HEK293 (cell line): ENCODE results near the gene CEP43.

Source experiments
- GLIS1 ChIP-seq: fragments of 450-650 bp; formaldehyde crosslinking; IDR thresholded peaks from 2 replicates; pipeline ENCODE4 v1.5.1; 2016; ENCODE audit warnings: missing biosample characterization, missing genetic modification characterization
- HOXA7 ChIP-seq: sonication (generic); formaldehyde crosslinking; IDR thresholded peaks from 2 replicates; pipeline ENCODE4 v1.8.1; 2022; ENCODE audit warnings: missing genetic modification reagents, borderline replicate concordance
- INSM2 ChIP-seq: fragments of 450-650 bp; formaldehyde crosslinking; IDR thresholded peaks from 2 replicates; pipeline ENCODE4 v1.5.1; 2016; ENCODE audit warnings: missing biosample characterization, missing genetic modification characterization
- KLF16 ChIP-seq: fragments of 450-650 bp; formaldehyde crosslinking; IDR thresholded peaks from 2 replicates; pipeline ENCODE4 v1.5.1; 2017; ENCODE audit warnings: missing biosample characterization, missing genetic modification characterization
- PBX3 ChIP-seq: sonication (generic); formaldehyde crosslinking; IDR thresholded peaks from 2 replicates; pipeline ENCODE4 v1.8.1; 2022; ENCODE audit warnings: mild to moderate bottlenecking, moderate library complexity, missing genetic modification reagents
- SALL2 ChIP-seq: fragments of 450-650 bp; formaldehyde crosslinking; IDR thresholded peaks from 2 replicates; pipeline ENCODE4 v1.5.0; 2017; ENCODE audit warnings: missing biosample characterization, mild to moderate bottlenecking, missing genetic modification characterization, borderline replicate concordance
- SCRT1 ChIP-seq: fragments of 450-650 bp; formaldehyde crosslinking; IDR thresholded peaks from 2 replicates; pipeline ENCODE4 v1.5.1; 2016; ENCODE audit warnings: missing biosample characterization, missing genetic modification characterization, borderline replicate concordance
- SETDB1 ChIP-seq: IDR thresholded peaks from one replicate; pipeline ENCODE4 v1.6.1; 2017; ENCODE audit warnings: mild to moderate bottlenecking, low read length, moderate library complexity, mixed read lengths; ENCODE audit not compliant: insufficient read length
- TCF7L2 ChIP-seq: IDR thresholded peaks from 2 replicates; pipeline ENCODE4 v1.6.1; 2011; ENCODE audit warnings: low read depth, mild to moderate bottlenecking, inconsistent platforms, low read length, moderate library complexity, borderline replicate concordance
- YY2 ChIP-seq: fragments of 450-650 bp; formaldehyde crosslinking; IDR thresholded peaks from 2 replicates; pipeline ENCODE4 v1.5.1; 2016; ENCODE audit warnings: missing biosample characterization, missing genetic modification characterization
- ZBTB10 ChIP-seq: fragments of 450-650 bp; formaldehyde crosslinking; IDR thresholded peaks from 2 replicates; pipeline ENCODE4 v1.5.1; 2016; ENCODE audit warnings: missing biosample characterization, missing genetic modification characterization
- ZBTB26 ChIP-seq: fragments of 450-650 bp; formaldehyde crosslinking; optimal IDR thresholded peaks from 2 replicates; pipeline ENCODE3; 2016; ENCODE audit warnings: missing biosample characterization, mild to moderate bottlenecking, missing genetic modification characterization
- ZFP41 ChIP-seq: fragments of 450-650 bp; formaldehyde crosslinking; IDR thresholded peaks from 2 replicates; pipeline ENCODE4 v1.5.1; 2016; ENCODE audit warnings: missing biosample characterization, missing genetic modification characterization, borderline replicate concordance
- ZIC2 ChIP-seq: fragments of 450-650 bp; formaldehyde crosslinking; IDR thresholded peaks from 2 replicates; pipeline ENCODE4 v1.5.1; 2016; ENCODE audit warnings: missing biosample characterization, missing genetic modification characterization
- ZNF140 ChIP-seq: fragments of 450-650 bp; formaldehyde crosslinking; IDR thresholded peaks from 2 replicates; pipeline ENCODE4 v1.5.1; 2016; ENCODE audit warnings: missing biosample characterization, missing genetic modification characterization
- ZNF169 ChIP-seq: fragments of 450-650 bp; formaldehyde crosslinking; IDR thresholded peaks from 2 replicates; pipeline ENCODE4 v1.5.1; 2016; ENCODE audit warnings: missing biosample characterization, missing genetic modification characterization
- ZNF174 ChIP-seq: fragments of 450-650 bp; formaldehyde crosslinking; IDR thresholded peaks from 2 replicates; pipeline ENCODE4 v1.5.0; 2017; ENCODE audit warnings: missing biosample characterization, mild to moderate bottlenecking, missing genetic modification characterization
- ZNF239 ChIP-seq: fragments of 450-650 bp; formaldehyde crosslinking; IDR thresholded peaks from 2 replicates; pipeline ENCODE4 v1.5.1; 2016; ENCODE audit warnings: missing biosample characterization, missing genetic modification characterization
- ZNF24 ChIP-seq: fragments of 450-650 bp; formaldehyde crosslinking; IDR thresholded peaks from 2 replicates; pipeline ENCODE4 v1.5.1; 2016; ENCODE audit warnings: missing biosample characterization, missing genetic modification characterization
- ZNF280C ChIP-seq: fragments of 450-650 bp; formaldehyde crosslinking; IDR thresholded peaks from 2 replicates; pipeline ENCODE4 v1.5.1; 2016; ENCODE audit warnings: missing biosample characterization, missing genetic modification characterization
- ZNF449 ChIP-seq: fragments of 450-650 bp; formaldehyde crosslinking; IDR thresholded peaks from 2 replicates; pipeline ENCODE4 v1.5.1; 2017; ENCODE audit warnings: missing biosample characterization, mild to moderate bottlenecking, missing genetic modification characterization, moderate library complexity
- ZNF510 ChIP-seq: fragments of 450-650 bp; formaldehyde crosslinking; IDR thresholded peaks from 2 replicates; pipeline ENCODE4 v1.5.1; 2018; ENCODE audit warnings: mild to moderate bottlenecking, missing genetic modification characterization, missing biosample characterization; ENCODE audit not compliant: insufficient replicate concordance
- ZNF610 ChIP-seq: fragments of 450-650 bp; formaldehyde crosslinking; IDR thresholded peaks from 2 replicates; pipeline ENCODE4 v1.5.1; 2016; ENCODE audit warnings: missing biosample characterization, missing genetic modification characterization, borderline replicate concordance
- ZNF639 ChIP-seq: fragments of 450-650 bp; formaldehyde crosslinking; IDR thresholded peaks from 2 replicates; pipeline ENCODE4 v1.5.1; 2016; ENCODE audit warnings: missing biosample characterization, missing genetic modification characterization
- ZNF658 ChIP-seq: fragments of 450-650 bp; formaldehyde crosslinking; IDR thresholded peaks from 2 replicates; pipeline ENCODE4; 2016; ENCODE audit warnings: missing biosample characterization, missing genetic modification characterization
- ZNF777 ChIP-seq: fragments of 450-650 bp; formaldehyde crosslinking; IDR thresholded peaks from 2 replicates; pipeline ENCODE4 v1.5.1; 2017; ENCODE audit warnings: missing biosample characterization, missing genetic modification characterization, borderline replicate concordance
- ZSCAN30 ChIP-seq: fragments of 450-650 bp; IDR thresholded peaks from 2 replicates; pipeline ENCODE4 v1.5.1; 2018; ENCODE audit warnings: missing biosample characterization, mild to moderate bottlenecking, missing genetic modification characterization, moderate library complexity

The CEP43 gene

GRCh38 chr6:166999145-166999883 lies at the start of gene CEP43 (continued):
- TF ChIP-seq ZBTB10 (tag by site-specific recombination) (no peak), ZNF169 (tag by site-specific recombination) (no peak), ZBTB26 (tag by site-specific recombination) (peak; percentile 94), SCRT1 (no peak), INSM2 (tag by site-specific recombination) (0 out of 2 replicates have a peak, but pooled peaks have one; percentile 41), SETDB1 (no peak), PBX3 (CRISPR knock-in tag) (no peak), GLIS1 (tag by site-specific recombination) (no peak), ZNF140 (no peak), ZFP41 (tag by site-specific recombination) (no peak), ZNF239 (tag by site-specific recombination) (no peak), SALL2 (no peak), ZNF280C (no peak), ZNF639 (no peak), ZSCAN30 (tag by site-specific recombination) (peak; percentile 59; the same call in 1 of the 2 replicates), ZNF777 (tag by site-specific recombination) (no peak), ZNF658 (tag by site-specific recombination) (no peak), HOXA7 (CRISPR knock-in tag) (no peak), ZNF174 (tag by site-specific recombination) (0 out of 2 replicates have a peak, but pooled peaks have one; percentile 35), ZNF610 (tag by site-specific recombination) (peak; percentile 99; the same call in 1 of the 2 replicates), KLF16 (tag by site-specific recombination) (no peak), TCF7L2 (no peak), ZNF449 (tag by site-specific recombination) (peak; percentile 55), YY2 (peak; percentile 82), ZNF510 (tag by site-specific recombination) (no peak), ZIC2 (tag by site-specific recombination) (0 out of 2 replicates have a peak, but pooled peaks have one; percentile 26), ZNF24 (tag by site-specific recombination) (no peak)
